Measurements from ENCODE around the gene MSI2.

MSI2 gene

DNA sequence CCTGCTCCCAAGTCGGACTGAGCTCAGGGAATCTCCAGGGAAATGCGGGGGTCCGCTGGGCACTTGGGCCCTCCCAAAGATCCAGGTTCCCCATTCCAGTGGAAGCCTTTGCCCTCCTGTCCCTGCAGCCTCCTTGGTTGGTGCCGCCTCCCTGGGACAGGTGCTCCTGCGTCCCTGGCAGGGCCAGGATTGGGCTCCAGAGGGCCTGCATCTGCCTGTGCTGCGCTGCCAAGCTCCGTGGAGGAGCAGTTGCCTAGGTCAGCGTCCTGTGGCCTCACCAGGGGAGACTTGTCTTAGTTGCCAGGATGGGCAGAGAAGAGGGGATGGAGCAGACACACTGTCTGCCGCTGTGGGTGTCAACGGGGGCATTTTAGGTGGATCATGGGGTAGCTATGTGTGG lies 67.1 kb downstream of the MSI2 start:
- no peak for DNase-seq

DNA sequence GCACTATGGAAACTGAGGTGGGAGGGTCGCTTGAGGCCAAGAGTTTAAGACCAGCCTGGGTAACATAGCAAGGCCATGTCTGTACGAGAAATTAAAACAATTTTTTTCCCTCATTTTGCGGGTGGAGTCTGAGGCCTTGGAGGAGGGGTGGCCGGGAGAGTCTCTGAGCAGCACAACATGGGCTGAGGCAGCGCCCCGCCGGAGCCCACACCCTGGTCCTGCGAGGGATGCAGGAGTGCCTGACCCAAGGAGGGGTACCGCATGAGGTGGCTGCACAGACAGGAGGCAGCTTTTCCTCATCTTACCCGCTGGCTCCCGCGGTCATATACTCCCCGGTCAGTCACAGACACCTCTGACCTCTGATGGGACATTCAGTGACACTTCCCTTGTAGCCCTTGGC lies 67.7 kb downstream of the MSI2 start:
- DNase-seq, result no peak

DNA sequence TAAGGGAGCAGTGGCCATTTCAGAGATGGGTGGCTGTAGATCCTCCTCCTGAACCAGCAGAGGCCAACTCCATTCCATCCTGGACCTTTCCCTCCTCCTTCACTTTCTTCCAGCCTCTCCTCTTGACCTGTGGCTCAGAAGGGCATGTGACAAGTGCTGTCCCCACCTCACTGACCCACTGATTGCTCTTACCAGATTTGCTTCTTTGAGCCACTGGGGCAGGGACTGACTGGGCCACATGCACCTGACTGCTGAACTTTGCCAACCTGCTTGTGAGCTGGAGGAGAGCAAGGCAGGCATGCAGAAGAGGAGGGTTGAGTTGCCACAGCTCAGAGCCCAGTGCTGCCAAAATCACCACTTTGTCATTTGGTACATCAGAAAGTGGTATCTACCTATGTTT lies 68.3 kb downstream of the MSI2 start:
- DNase-seq, result no peak

- DNase-seq, result no peak
Observed at GRCh38 chr17:57326336-57326735, 70.0 kb downstream of the MSI2 start.

- DNase-seq, result no peak
Observed at GRCh38 chr17:57326764-57327163, 70.4 kb downstream of the MSI2 start.

- DNase-seq, result no peak
Observed at GRCh38 chr17:57327176-57327970, 71.0 kb downstream of the MSI2 start.

GRCh38 chr17:57328109-57328882 lies 72.0 kb downstream of the MSI2 start:
- no peak for DNase-seq

DNA sequence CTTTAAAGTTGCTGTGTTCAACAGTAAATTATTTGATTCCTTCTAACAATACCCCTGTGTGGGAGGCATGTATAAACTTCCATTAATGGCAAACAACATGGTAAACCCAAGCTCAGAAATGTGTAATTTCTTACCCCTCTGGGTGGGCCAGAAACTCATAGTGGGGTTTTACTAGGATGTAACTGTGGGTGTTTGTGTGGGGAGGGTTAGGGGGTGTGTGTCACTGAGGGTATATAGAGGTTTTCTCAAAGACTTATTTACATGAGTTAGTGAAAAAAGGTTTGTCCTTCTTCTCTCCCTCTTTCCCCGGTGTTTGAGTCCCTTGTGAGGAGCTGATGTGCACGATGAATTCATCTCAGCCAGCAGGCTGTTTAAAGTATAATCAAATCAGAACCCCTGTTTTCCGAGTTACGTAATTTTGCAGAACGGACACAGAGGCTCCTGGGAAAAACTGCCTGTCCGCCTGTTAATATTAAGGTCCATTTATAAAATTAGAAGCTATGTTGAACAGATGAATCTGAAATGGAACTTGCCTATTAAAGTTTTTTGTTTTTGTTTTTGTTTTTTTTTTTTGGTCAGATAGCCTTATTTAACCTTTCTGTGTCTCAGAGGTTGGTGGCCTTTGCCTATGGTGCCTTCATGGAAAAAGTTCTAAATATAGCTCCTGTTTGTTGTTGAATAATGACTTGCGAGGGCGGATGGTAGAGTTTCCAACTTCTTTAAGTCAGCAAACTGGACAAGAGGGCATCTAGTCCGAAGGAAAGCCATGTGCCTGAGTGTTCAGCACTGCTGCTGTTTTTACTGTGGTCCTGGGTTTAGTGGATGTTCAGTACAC lies 73.3 kb downstream of the MSI2 start:
- no peak for DNase-seq

- DNase-seq, result no peak
Observed at GRCh38 chr17:57330587-57330986, 74.3 kb downstream of the MSI2 start.

GRCh38 chr17:57331423-57331822 lies 75.1 kb downstream of the MSI2 start:
- DNase-seq, result no peak

GRCh38 chr17:57332501-57332900 lies 76.2 kb downstream of the MSI2 start:
- DNase-seq, result no peak

DNA sequence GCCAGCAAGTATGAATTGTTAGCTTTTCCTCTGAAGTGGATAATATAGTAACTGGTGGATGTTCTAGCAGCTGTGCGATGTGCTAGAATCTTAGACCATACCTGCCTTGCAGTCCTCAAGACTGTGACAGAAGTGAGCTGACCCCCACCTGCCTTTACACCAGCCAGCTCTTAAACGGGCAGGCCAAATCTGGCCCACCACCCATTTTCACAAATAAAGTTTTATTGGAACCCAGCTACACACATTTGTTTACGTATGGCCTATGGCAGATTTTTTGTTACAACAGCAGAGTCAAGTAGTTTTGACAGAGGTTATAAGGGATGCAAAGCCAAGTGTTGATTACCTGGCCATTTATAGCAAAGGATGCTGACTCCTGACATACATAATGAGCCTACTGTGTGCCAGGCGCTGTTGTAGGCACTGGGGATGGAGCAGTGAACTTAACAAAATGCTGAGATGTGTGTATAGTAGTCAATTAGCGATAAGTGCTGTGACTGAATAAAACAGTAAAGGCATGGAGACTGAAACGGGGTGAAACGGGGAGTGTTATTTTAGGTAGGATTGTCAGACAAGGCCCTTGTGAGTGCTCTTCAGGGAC lies 79.0 kb downstream of the MSI2 start:
- DNase-seq, result no peak

DNA sequence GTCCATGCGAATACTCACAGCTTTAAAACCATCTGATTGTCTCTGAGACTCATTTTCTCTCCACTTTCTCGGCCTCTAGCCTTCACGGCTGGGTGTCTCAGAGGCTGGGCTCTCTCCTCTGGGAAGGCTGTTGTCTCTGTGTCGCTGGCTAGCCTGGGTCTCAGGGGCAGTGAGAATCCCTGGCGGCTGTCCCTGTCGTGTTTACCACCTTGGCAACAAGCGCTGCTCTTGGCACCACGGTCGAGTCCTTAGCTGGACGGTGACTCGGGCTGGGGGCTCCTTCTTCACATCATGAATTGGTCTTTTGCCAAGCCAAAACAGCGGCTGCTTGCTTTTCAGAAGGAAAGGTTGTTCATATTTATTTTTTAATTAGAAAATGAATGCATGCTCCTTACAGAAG lies 81.1 kb downstream of the MSI2 start:
- DNase-seq, result peak; percentile 68 to 87

GRCh38 chr17:57338257-57338914 lies 82.1 kb downstream of the MSI2 start:
- no peak for DNase-seq

- DNase-seq, result no peak
Observed at GRCh38 chr17:57340160-57340981, 84.0 kb downstream of the MSI2 start.

GRCh38 chr17:57341611-57342540 lies 85.6 kb downstream of the MSI2 start:
- peak in 1 of 2 experiments; percentile 57 for DNase-seq

DNA sequence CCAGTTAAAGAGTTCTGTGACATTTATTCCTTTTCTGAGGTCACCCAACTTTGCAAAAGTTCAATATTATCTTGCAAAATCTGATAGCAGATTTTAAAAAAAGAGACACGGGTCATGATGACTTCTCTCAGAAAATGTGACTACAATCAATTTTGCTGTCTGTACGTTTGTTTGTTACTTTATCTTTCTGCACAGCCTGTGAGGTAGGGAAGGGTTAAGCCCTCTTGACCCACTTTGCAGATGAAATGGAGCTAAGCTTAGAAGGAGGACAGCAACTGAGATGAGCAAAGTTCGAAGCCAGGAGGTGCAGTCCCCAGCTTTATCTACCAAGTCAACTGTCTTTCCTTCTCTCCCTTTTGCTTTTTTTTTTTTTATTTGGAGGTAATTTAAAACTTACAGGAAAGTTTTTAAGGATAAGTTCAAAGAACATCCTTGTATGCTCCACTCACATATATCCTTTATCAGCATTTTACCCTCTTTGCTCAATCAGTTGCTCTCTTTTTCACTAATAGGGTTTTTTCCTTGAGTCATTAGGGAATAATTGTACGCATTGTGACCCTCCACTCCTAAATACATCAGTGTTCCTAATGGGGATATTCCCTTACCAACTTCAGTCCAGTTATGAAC lies 86.8 kb downstream of the MSI2 start:
- no peak for DNase-seq

DNA sequence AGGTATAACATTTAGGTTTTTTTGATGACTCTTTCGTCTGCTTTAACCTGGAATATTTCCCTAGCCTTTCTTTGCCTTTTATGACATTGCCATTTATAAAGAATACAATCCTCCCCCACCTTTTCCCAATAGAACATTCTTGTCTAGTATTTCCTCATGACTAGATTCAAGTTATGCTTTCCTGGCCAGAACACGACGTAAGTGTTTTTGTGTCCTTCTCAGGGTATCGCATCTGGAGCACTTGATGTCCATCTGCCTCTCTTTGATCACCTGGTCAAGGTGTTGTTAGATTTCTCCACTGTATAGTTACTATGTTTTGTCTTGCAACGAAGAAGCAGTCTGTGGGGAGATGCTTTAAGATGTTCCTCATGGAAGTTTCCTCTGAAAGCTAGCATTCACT lies 87.4 kb downstream of the MSI2 start:
- DNase-seq, result no peak

DNA sequence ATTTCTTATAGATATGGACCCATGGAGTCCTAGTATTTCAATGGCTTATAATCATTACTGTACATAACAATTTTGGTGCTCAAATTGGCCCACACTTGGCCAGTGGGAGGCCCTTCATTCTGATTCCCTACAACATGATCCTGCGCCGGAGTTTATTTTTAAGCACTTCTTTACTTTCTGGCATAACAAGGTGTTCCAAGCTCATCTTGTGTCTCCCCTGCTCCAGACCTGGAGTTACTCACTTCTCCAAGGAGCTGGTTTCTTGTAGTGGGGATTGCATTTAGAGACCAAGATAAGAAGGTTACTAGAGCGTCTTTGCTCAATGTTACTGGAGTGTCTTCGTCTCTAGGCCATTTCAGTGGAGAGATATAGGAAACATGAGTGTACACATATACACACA lies 87.9 kb downstream of the MSI2 start:
- DNase-seq, result no peak

All from NCI-H2081 (cell line).